SIG-M5 treated with dmso at 0.1 percent for 504 hours (cell line): ENCODE measurements around the gene GGA1.

Source experiments
- DNase-seq: peaks from one replicate; lab custom pipeline; 2025; ENCODE audit not compliant: unreplicated experiment; lab: John Stamatoyannopoulos, UW

GGA1 gene

GRCh38 chr22:37608477-37609239, at the start of gene GGA1:
Gene GGA1, plus strand, starts transcription at chr22:37608834. Its CDS starts 27 bp downstream, at chr22:37608861.
- DNase-seq: peak; percentile 96

GRCh38 chr22:37559521-37559900, 49.1 kb upstream of the GGA1 start:
- no peak for DNase-seq

GRCh38 chr22:37559901-37560607, 48.6 kb upstream of the GGA1 start, which contains the start of gene CDC42EP1:
Gene CDC42EP1, plus strand, starts transcription at chr22:37560480. Its CDS starts 5,870 bp downstream, at chr22:37566350.
- DNase-seq: no peak

DNA sequence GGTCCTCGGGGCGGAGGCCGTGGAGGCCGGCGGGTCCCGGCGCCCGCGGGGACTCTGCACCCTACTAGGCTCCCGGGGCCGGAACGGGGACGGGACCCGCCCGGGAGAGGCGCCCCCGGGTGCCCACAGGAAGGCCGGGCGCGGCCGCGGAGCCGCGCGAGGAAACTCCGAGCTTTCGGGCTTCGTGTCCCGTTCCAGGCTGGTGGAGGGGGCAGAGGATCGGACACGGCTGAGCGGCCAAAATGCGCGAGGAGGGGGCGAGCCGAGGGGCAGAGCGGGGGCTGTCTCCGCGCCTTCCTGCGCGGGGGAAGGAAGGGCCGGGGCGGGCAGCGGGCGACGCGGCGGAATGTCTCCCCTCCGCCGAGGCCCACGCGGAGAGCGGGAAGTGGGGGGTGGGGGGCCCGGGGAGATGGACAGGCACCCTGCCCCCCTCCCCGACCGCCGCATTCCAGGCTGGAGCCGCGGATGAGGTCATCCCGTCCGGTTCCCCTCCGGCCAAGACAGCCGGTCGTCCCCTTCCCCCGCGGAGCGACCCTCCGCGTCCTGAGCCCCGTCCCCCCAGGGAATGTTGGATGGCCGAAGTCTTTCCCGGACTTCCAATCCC, 47.9 kb upstream of the GGA1 start:
- no peak for DNase-seq

GRCh38 chr22:37561212-37562048, 47.2 kb upstream of the GGA1 start:
- peak; percentile 51 for DNase-seq

DNA sequence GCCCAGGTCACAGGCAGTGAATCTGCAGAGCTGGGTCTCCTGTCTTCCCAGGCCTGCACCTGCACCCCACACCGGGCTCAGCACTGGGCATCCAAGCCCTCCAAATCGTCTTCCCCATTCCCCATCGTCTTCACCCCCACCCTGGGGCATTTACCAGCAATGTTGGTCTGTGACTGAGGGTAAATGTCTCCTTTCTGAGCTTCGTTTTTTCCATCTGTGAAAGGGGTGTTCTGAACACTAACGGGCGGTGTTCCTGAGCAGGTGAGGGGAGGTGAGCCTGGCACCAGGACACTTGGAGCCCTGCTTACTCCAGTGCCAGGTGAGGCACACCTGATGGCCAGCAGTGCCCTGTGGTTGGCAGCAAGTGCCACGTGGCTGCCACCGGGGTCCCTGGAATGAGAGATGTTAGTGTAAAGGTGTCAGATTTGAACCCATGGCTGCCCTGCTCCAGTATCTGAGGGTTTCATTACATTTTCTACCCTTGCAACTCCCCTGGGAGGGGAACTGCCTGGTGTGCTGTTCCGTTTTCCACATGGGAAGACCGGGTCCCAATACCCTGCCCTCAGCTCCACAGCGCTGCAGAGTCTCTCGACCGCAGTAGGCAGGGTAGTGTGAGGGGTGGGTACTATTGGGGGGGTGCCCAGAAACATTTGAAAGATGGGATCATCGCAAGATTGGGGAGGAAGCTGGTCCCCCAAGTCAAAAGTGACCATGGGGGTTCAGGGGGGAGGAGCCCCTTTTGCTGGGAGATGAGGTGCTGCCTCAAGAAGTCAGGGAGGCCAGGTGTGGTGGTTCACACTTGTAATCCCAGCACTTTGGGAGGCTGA, 46.4 kb upstream of the GGA1 start:
- DNase-seq: no peak

DNA sequence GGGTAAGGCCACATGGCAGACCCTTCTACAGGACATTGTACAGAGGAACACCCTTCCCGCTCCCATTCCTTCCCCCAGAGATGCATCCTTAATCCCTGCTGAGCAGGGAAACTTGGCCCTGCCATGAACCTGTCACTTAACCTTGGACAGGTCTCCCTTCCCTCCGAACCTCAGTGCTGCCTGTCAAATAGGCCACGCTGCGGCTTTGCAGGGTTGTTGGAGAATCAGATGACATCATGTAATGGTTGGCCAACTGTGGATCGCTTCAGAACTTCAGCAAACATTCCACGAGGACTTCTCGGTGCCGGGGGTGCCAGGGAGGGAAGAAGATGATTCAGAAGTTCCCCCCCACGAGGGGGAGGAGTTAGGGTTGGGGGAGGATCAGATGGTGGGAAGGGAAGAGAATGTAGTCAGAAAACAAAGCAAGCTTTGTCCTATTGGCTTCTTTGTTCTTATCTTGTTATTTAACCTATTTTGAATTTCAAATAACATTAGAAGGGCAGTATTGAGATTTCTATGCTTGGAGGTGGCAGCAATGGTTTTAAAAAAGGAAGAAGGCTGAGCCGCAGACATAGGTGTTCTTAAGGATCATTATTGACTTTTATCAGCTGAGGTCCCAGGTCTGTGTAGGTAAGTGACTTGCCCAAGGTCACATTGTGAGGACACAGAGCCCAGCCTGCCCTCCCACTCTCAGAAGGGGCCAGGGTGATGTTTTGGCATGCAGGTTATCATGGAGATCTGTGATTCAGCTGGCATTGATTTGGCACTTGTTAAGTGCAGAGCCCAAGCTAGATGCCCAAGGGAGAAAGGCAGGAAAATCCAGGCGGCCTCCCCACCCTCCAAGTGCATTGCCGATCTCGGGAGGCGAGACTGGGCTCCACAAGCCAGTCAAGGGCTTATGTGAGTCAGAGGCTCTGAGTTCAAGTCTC, 45.2 kb upstream of the GGA1 start:
- DNase-seq: peak; percentile 9

DNA sequence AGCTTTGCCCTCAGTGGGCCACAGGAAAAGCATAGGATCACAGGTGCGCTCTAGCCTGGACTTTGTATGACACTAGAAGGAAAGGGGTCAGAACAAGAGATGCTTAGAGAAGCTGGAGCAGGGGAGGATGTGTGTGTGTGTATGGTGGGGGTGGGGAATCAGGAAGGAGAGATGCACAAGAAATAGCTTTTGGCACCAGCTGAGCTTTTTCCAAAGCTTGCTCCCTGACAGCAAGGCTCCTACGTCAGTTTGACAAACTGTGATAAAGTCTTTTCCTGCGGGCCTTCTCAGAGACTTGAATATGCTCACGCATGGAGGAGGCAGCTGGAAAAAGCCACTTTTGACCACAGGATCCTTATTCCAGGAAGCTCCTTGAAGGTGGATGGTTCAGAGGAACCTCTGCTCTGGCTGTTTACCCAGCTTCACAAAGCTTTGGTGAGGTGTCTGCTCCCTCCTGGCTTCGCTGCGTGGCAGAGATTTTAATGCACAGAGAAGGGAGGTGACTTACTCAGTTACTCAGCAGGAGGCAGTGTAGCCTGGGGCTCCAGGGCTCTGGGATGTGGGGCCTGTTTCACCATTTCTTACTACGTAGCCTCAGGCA, 44.4 kb upstream of the GGA1 start:
- no peak for DNase-seq

DNA sequence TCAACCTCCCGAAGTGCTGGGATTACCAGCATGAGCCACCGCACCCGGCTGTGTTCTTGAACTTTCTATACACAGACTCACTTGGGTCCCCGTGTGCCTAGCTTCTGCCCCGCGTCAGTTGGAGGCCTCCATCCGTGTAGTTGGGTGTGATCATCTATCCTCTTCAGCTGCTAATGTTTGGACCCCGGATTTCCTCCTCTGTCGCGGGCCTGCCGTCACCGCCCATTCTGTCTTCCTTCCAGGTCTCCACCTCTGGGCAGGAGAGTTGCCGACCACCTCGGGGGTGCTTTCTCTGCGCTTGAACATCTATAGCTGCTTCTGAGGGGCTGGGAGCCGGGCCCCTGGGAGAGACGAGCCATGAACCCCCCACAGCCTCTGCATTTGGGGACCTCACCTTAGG, 42.8 kb upstream of the GGA1 start:
- DNase-seq: no peak

- DNase-seq: no peak
Observed at GRCh38 chr22:37566329-37566837, 42.3 kb upstream of the GGA1 start.

- peak; percentile 35 for DNase-seq
Observed at GRCh38 chr22:37566903-37567798, 41.5 kb upstream of the GGA1 start.

GRCh38 chr22:37568012-37568411, 40.6 kb upstream of the GGA1 start:
- no peak for DNase-seq

- DNase-seq: no peak
Observed at GRCh38 chr22:37568448-37569008, 40.1 kb upstream of the GGA1 start.

DNA sequence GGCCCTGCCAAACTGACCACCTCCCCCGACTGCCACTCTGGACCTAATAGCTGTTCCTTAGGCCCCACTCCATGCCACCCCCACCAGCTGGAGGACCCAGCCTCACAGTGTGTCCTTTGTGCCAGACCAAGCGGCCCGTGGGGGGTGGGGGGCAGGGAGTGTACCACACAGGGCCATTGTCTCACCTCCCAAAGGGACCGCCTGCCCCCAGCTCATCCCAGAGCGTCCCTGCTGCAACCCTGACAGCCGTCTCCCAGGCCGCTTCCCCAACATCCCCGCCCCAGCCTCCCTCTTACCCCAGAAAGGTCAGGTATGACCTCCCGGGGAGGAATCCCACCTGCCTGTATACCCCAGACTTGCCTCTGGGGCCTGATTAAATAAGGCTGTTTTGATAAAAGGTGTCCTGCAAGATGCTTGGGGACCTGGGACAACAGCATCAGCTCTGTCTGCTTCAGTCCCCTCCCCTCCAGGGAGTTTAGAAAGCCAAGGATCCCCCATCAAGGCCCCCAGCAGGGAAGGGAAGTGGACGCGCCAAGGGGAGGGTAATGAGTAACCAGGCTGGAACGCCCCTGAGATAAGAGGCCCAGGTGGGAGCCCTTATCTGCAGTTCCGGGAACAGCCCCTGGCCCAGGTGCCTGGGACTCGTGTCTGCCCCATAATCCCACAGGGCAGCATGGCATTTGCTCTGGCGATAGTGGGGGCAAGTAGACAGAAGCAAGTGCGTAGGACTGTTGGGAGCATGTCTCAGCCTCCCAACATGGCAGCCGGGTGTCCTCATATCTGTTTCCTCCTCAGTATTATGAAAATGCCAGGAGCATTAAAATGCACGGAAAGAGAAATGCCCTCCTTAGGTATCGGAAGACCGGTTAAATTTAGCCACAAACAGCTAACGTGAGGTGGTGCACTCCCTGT, 39.4 kb upstream of the GGA1 start:
- no peak for DNase-seq

DNA sequence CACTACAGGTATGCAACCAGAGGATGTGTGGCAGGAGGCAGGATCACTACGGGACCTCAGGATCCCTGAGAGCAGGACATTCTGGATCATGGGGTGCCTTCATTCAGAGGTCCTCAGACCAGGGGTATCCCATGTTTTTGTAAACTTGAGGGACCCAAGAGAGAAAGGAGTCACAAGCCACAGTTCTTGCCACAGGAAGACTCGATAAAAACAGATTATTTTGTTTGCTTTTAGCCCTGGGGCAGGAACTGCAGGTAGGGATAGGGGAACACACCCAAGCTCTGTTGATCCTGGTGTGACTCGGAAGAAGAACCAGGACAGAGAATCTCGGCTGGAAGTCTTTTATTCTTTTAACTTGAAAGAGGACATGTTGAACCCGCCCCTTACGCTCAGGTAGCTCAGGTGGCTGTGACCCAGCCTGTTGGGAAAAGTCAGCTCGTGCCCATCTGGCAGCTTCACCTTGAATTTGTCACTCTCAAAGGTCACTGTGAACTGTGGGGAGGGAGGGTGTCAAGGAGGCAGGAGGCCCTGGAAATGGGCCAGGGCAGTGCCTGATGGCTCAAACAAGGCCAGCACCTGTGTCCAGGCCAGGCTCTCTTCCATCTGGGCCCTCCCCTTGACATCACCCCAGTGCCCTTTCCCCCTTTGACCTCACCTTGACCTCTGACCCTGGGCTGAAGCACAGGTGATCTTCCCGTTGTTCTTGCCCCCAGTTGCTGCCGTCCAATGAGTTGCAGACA, 38.5 kb upstream of the GGA1 start:
- no peak for DNase-seq

GRCh38 chr22:37570661-37570976, 38.0 kb upstream of the GGA1 start:
- DNase-seq: no peak
